A549 (cell line): Measurements from ENCODE around the gene SRP9. TPM values are rescaled to one million over a fixed set of nuclear protein-coding genes. Genes with fewer than 3 reads are reported as not detected.

Source experiments
- ATAC-seq, 2 experiments: fragments of 200-7000 bp in 1 of 2; fragments of >200 bp in 1 of 2; cut with Nextera tagmentation in 1 of 2; cut with Tn5 transposase in 1 of 2; 3 replicates each; pipeline versions ENCODE4 v1.8.0 to v1.9.1; 2018 to 2020; ENCODE audit warnings: mild to moderate bottlenecking in 1 of 2, moderate library complexity in 1 of 2
- CTCF ChIA-PET: fragments of 300-600 bp; sonication (Branson Sonifier 250); formaldehyde crosslinking; extraction: SDS; loops from one replicate; lab custom pipeline; 2021; ENCODE audit warnings: antibody characterized with exemption, inconsistent platforms; lab: Yijun Ruan, JAX
- POLR2A ChIA-PET: fragments of 350-600 bp; formaldehyde crosslinking; extraction: SDS; loops from one replicate; lab custom pipeline; 2021; ENCODE audit warnings: antibody characterized with exemption, inconsistent platforms; lab: Yijun Ruan, JAX
- DNase-seq, 2 experiments: peaks; one replicate each; pipeline versions ENCODE4 v3.0.0 to v3.0.0-alpha.2; 2011 to 2016; ENCODE audit warnings: low read depth in 1 of 2, low spot score in 1 of 2
- FAIRE-seq: peaks from 2 replicates; lab custom pipeline; 2011; peaks lifted over from hg19 to GRCh38; lab: Jason Lieb, UNC
- H3K27ac ChIP-seq, 2 experiments: fragments of >200 bp; sonication (Bioruptor Twin); formaldehyde crosslinking; 3 replicates each; pipeline ENCODE4 v1.5.1; 2016 to 2017
- H3K4me1 ChIP-seq: fragments of >200 bp; sonication (Bioruptor Twin); formaldehyde crosslinking; 3 replicates; pipeline ENCODE4 v1.6.1; 2016
- H3K4me2 ChIP-seq: fragments of >200 bp; sonication (Bioruptor Twin); formaldehyde crosslinking; 3 replicates; pipeline ENCODE4 v1.6.1; 2016
- H3K4me3 ChIP-seq: fragments of >200 bp; sonication (Bioruptor Twin); formaldehyde crosslinking; 3 replicates; pipeline ENCODE4 v1.5.1; 2016
- H3K9me3 ChIP-seq: fragments of >200 bp; sonication (Bioruptor Twin); formaldehyde crosslinking; 3 replicates; pipeline ENCODE4 v1.6.1; 2016
- BHLHE40 ChIP-seq: IDR thresholded peaks from 2 replicates; pipeline ENCODE4 v1.6.1; 2012; ENCODE audit warnings: low read depth, low read length, inconsistent platforms
- CEBPB ChIP-seq, 2 experiments: fragments of >200 bp in 1 of 2; sonication (Bioruptor Twin) in 1 of 2; formaldehyde crosslinking in 1 of 2; IDR thresholded peaks; 2 replicates each; pipeline ENCODE4 v1.6.1; 2012 to 2016
- CHD2 ChIP-seq: fragments of 150-350 bp; IDR thresholded peaks from 2 replicates; pipeline ENCODE4 v1.6.1; 2014; ENCODE audit warnings: low read length; ENCODE audit not compliant: partially characterized antibody
- EHF ChIP-seq: fragments of 250-450 bp; sonication (Bioruptor Pico); IDR thresholded peaks from 2 replicates; pipeline ENCODE4 v1.5.0; 2020; ENCODE audit warnings: mild to moderate bottlenecking
- EHMT2 ChIP-seq: fragments of 200-600 bp; sonication (generic); IDR thresholded peaks from 2 replicates; pipeline ENCODE4 v1.6.1; 2016; ENCODE audit warnings: antibody characterized with exemption, low read depth, mild to moderate bottlenecking, moderate library complexity
- EP300 ChIP-seq, 2 experiments: fragments of >200 bp; sonication (Bioruptor Twin); formaldehyde crosslinking; IDR thresholded peaks; 2 replicates in 1 of 2; 3 replicates in 1 of 2; pipeline ENCODE4 v1.6.1; 2016 to 2017
- FOSL2 ChIP-seq, 2 experiments: fragments of 450-650 bp in 1 of 2; fragments of >200 bp in 1 of 2; sonication (Bioruptor Twin) in 1 of 2; formaldehyde crosslinking; IDR thresholded peaks; 2 replicates each; pipeline versions ENCODE4 v1.5.0 to v1.6.1; 2016 to 2020; ENCODE audit warnings: mild to moderate bottlenecking in 1 of 2, moderate library complexity in 1 of 2
- GATA3 ChIP-seq: IDR thresholded peaks from 2 replicates; pipeline ENCODE4 v1.6.1; 2012; ENCODE audit warnings: borderline replicate concordance
- HEYL ChIP-seq: fragments of 250-450 bp; sonication (Bioruptor Pico); IDR thresholded peaks from 2 replicates; pipeline ENCODE4 v1.8.0; 2021; ENCODE audit warnings: mild to moderate bottlenecking, moderate library complexity
- HOXB5 ChIP-seq: fragments of 250-450 bp; sonication (Bioruptor Pico); IDR thresholded peaks from 2 replicates; pipeline ENCODE4 v1.5.0; 2020; ENCODE audit warnings: mild to moderate bottlenecking, moderate library complexity
- KDM5A ChIP-seq: fragments of 200-600 bp; sonication (generic); IDR thresholded peaks from 2 replicates; pipeline ENCODE4 v1.6.1; 2016; ENCODE audit warnings: antibody characterized with exemption, mild to moderate bottlenecking
- NR3C1 ChIP-seq: fragments of >200 bp; sonication (Bioruptor Twin); formaldehyde crosslinking; IDR thresholded peaks from 3 replicates; pipeline ENCODE4 v1.6.1; 2017
- POLR2A ChIP-seq: IDR thresholded peaks from 2 replicates; pipeline ENCODE4 v1.6.1; 2012; ENCODE audit warnings: mild to moderate bottlenecking, low read length
- RARB ChIP-seq: fragments of 250-450 bp; sonication (Bioruptor Pico); IDR thresholded peaks from 2 replicates; pipeline ENCODE4 v1.8.0; 2021; ENCODE audit warnings: mild to moderate bottlenecking, moderate library complexity
- RFX5 ChIP-seq: fragments of 450-650 bp; IDR thresholded peaks from 2 replicates; pipeline ENCODE4 v1.7.1; 2014; ENCODE audit warnings: antibody characterized with exemption, mild to moderate bottlenecking, moderate library complexity
- SMC3 ChIP-seq: fragments of >200 bp; sonication (Bioruptor Twin); formaldehyde crosslinking; IDR thresholded peaks from 3 replicates; pipeline ENCODE4 v1.6.1; 2018; ENCODE audit warnings: inconsistent platforms
- SREBF2 ChIP-seq: fragments of 450-650 bp; IDR thresholded peaks from 2 replicates; pipeline ENCODE4 v1.6.1; 2014; ENCODE audit warnings: mild to moderate bottlenecking, moderate library complexity
- TFCP2L1 ChIP-seq: fragments of 250-450 bp; sonication (Bioruptor Pico); IDR thresholded peaks from 2 replicates; pipeline ENCODE4 v1.5.0; 2021; ENCODE audit warnings: mild to moderate bottlenecking
- ZC3H11A ChIP-seq: fragments of 450-650 bp; IDR thresholded peaks from 2 replicates; pipeline ENCODE4 v1.6.1; 2014; ENCODE audit warnings: antibody characterized with exemption, mild to moderate bottlenecking
- WGBS: methylation state at CpG from one replicate; pipeline ENCODE4 v1.1.6; 2017; ENCODE audit errors: missing lambda C conversion rate; 5-methylcytosine and 5-hydroxymethylcytosine counted together
- polyA plus RNA-seq, 4 experiments: library from polyadenylated mRNA; depleted of rRNA in 3 of 4; stranded (reverse); fragments of >200 nt; fragmentation: RNase III in 1 of 4; extraction: RNeasy Plus Mini Kit Qiagen cat#74134 plus additional on column Dnase treatment in 1 of 4; gene quantifications; 2 replicates in 3 of 4; 3 replicates in 1 of 4; pipeline ENCODE4 v1.2.3, GENCODE V29; 2011 to 2017
- TF ChIP-seq, protein P1 (sequence below): fragments of >200 bp; sonication (Bioruptor Twin); formaldehyde crosslinking; IDR thresholded peaks from 3 replicates; pipeline ENCODE4 v1.5.1; 2016
- TF ChIP-seq, protein P2 (sequence below): fragments of >200 bp; sonication (Bioruptor Twin); formaldehyde crosslinking; IDR thresholded peaks from 2 replicates; pipeline ENCODE4 v1.6.1; 2016
- TF ChIP-seq, protein P3 (sequence below): IDR thresholded peaks from 2 replicates; pipeline ENCODE4 v1.6.1; 2012
- TF ChIP-seq, protein P4 (sequence below): fragments of 250-450 bp; sonication (Bioruptor Pico); IDR thresholded peaks from 2 replicates; pipeline ENCODE4 v1.5.0; 2021; ENCODE audit warnings: mild to moderate bottlenecking, moderate library complexity, borderline replicate concordance
- TF ChIP-seq, protein P5 (sequence below): IDR thresholded peaks from 2 replicates; pipeline ENCODE4 v1.6.1; 2012

The SRP9 gene
- polyA plus RNA-seq, 2 of the 4 experiments (the other 2 are of a cell fraction): 352 to 629 TPM

DNA sequence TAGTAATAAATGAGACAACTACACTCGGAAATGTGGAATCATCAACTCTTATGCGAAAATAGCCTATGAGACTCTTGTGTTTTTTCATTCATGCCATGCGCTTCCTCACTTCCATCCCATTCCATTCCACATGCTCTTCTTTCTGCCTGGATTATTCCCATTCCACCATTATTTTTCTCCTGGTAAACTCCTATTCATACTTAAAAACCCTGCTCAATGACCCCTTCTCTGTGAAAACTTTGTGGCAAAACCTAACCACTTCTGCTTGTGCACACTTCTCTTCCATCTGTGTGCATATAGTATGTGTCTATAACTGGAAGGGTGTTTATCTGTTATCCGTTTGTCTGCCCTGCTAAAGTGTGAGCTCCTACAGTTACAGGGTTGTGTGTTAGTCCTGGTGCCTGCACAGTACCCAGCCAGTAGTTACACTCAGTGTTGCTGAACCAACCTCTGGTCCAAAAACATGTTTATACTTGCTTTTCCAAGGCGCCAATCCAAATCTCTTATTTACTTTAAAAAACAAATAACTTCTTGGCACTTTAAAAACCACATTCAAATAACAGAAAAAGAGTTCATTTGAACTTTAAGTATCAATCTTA is 43.0 kb downstream of the SRP9 start:
- H3K27ac ChIP-seq: peak overlapping the region; percentile 43 to 66; a peak in 5 of 6 replicates
- H3K9me3 ChIP-seq: no peaks in the 10 kb centered on the region
- FAIRE-seq (no peak), ATAC-seq (no peak), DNase-seq (no peak)
- POLR2A ChIA-PET: interaction anchor here (0.7 kb wide), 1 partner anchor 301 kb away, joined by 3 read pairs; no protein-coding TSS in a partner anchor
- TF ChIP-seq, protein P1, sequence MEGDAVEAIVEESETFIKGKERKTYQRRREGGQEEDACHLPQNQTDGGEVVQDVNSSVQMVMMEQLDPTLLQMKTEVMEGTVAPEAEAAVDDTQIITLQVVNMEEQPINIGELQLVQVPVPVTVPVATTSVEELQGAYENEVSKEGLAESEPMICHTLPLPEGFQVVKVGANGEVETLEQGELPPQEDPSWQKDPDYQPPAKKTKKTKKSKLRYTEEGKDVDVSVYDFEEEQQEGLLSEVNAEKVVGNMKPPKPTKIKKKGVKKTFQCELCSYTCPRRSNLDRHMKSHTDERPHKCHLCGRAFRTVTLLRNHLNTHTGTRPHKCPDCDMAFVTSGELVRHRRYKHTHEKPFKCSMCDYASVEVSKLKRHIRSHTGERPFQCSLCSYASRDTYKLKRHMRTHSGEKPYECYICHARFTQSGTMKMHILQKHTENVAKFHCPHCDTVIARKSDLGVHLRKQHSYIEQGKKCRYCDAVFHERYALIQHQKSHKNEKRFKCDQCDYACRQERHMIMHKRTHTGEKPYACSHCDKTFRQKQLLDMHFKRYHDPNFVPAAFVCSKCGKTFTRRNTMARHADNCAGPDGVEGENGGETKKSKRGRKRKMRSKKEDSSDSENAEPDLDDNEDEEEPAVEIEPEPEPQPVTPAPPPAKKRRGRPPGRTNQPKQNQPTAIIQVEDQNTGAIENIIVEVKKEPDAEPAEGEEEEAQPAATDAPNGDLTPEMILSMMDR: no peak
- TF ChIP-seq RARB (CRISPR knock-in tag) (no peak), ZC3H11A (no peak), TFCP2L1 (no peak), SMC3 (no peak), NR3C1 (no peak), POLR2A (no peak), SREBF2 (no peak), BHLHE40 (no peak), CEBPB (IDR thresholded peaks at IDR 0.05) (no peak), HEYL (CRISPR knock-in tag) (no peak), GATA3 (no peak)
- TF ChIP-seq, protein P2, sequence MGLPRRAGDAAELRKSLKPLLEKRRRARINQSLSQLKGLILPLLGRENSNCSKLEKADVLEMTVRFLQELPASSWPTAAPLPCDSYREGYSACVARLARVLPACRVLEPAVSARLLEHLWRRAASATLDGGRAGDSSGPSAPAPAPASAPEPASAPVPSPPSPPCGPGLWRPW: no peak
- TF ChIP-seq, protein P3, sequence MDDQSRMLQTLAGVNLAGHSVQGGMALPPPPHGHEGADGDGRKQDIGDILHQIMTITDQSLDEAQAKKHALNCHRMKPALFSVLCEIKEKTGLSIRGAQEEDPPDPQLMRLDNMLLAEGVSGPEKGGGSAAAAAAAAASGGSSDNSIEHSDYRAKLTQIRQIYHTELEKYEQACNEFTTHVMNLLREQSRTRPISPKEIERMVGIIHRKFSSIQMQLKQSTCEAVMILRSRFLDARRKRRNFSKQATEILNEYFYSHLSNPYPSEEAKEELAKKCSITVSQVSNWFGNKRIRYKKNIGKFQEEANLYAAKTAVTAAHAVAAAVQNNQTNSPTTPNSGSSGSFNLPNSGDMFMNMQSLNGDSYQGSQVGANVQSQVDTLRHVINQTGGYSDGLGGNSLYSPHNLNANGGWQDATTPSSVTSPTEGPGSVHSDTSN: no peak
- TF ChIP-seq, protein P4, sequence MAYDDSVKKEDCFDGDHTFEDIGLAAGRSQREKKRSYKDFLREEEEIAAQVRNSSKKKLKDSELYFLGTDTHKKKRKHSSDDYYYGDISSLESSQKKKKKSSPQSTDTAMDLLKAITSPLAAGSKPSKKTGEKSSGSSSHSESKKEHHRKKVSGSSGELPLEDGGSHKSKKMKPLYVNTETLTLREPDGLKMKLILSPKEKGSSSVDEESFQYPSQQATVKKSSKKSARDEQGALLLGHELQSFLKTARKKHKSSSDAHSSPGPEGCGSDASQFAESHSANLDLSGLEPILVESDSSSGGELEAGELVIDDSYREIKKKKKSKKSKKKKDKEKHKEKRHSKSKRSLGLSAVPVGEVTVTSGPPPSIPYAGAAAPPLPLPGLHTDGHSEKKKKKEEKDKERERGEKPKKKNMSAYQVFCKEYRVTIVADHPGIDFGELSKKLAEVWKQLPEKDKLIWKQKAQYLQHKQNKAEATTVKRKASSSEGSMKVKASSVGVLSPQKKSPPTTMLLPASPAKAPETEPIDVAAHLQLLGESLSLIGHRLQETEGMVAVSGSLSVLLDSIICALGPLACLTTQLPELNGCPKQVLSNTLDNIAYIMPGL: no peak
- WGBS: 68% methylated on average over 5 of the region's 5 CpGs
- CTCF ChIA-PET: interaction anchor here (1.2 to 2.8 kb wide), 4 partner anchors 20 to 346 kb away, joined by 3 to 18 read pairs (median 6); partner anchors contain the start of gene SRP9
- peaks cover 59% of the 10 kb centered on the region for H3K4me1 ChIP-seq
- H3K4me2 ChIP-seq: peak overlapping the region; percentile 43
- no peak overlapping the region for H3K4me3 ChIP-seq

DNA sequence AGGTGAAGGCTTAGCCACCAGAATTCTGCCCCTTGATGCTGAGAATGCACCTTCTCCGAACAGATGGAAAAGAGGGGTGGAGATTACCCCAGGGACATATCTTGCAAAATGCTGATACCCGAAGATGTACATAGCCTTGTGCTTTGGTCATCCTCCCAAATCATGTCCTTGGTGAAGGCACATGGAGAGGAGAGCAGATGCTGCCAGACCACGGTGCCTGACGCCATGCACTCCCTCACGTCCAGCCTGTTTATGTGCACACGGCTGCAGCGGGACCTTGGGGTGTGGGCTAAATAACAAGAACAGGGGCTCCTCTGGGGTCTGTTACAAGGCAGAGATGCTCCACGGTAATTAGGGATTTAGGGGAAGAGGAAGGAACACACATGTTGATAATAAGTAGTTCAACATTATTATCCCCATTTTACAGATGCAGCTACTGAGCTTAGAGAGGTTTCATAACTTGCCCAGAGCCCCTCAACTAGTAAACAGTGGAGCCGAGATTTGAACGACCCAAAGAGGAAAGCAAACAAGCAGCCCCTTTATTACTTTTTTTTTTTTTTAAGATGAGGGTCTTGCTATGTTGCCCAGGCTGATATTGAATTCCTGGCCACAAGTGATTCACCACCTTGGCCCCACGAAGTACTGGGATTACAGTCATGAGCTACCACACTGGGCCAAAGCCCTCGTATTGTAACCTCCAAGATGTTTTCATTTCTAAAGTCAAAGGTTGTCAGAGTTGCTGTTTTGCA is 45.2 kb downstream of the SRP9 start:
- no peak for DNase-seq
- no peak for ATAC-seq
- CTCF ChIA-PET: interaction anchor here (0.8 to 1.9 kb wide), 6 partner anchors 11 to 348 kb away, joined by 3 to 9 read pairs (median 5); partner anchors contain the start of gene SRP9

DNA sequence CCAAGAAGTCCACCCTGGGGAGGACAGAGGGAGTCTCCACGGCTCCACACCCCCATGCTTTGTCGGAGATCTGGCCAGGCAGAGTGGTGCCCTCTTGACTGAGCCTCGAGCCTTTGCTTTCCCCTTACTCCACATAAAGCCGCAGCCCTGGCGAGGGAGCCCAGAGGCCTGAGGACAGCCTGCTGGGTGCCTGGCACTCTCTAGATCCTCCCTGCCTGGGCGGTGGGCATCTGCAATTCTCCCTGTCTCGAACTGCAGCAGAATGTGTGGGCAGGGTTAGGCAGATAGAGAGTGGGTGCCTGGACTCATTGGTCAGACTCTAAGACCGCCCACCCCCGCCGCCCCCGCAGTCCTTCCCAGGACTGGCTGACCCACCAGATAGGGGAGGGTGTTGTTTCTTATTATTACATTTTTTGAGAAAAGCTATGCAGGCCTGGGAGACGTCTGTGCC is 46.2 kb downstream of the SRP9 start:
- Histone ChIP-seq H3K4me1 (peaks cover 40% of the 10 kb centered on the region), H3K4me3 (no peak overlapping the region), H3K9me3 (no peaks in the 10 kb centered on the region), H3K4me2 (no peak overlapping the region), H3K27ac (peak overlapping the region in 1 of 2 experiments; percentile 34; a peak in 1 of 6 replicates)
- no peak; a peak in 1 of 6 replicates for ATAC-seq
- WGBS: 91% methylated on average over 9 of the region's 12 CpGs
- no peak for DNase-seq
- FAIRE-seq: no peak
- TF ChIP-seq FOSL2 (IDR thresholded peaks at IDR 0.05) (no peak), FOSL2 (CRISPR knock-in tag; IDR thresholded peaks at IDR 0.05) (no peak), EHF (CRISPR knock-in tag) (no peak), SREBF2 (no peak), GATA3 (no peak), CEBPB (IDR thresholded peaks at IDR 0.05) (no peak), HOXB5 (CRISPR knock-in tag) (no peak), KDM5A (no peak), EHMT2 (no peak), CHD2 (no peak)
- TF ChIP-seq, protein P4: no peak
- TF ChIP-seq, protein P5, sequence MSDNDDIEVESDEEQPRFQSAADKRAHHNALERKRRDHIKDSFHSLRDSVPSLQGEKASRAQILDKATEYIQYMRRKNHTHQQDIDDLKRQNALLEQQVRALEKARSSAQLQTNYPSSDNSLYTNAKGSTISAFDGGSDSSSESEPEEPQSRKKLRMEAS: no peak
- CTCF ChIA-PET: interaction anchor here (0.6 to 1.7 kb wide), 3 partner anchors 25 to 436 kb away, joined by 3 to 4 read pairs (median 3); partner anchors contain the start of gene SRP9
- POLR2A ChIA-PET: no interaction called here

More for the DNA sequence above, 45.2 kb downstream of the SRP9 start:
- no peak for FAIRE-seq
- WGBS: 90% methylated on average over 12 of the region's 12 CpGs
- POLR2A ChIA-PET: interaction anchor here (0.7 kb wide), 1 partner anchor 13 kb away, joined by 3 read pairs; the partner anchor contains the start of gene EPHX1
- TF ChIP-seq RFX5 (no peak), EP300 (IDR thresholded peaks at IDR 0.05) (no peak)
- Histone ChIP-seq H3K4me2 (no peak overlapping the region), H3K4me1 (peaks cover 48% of the 10 kb centered on the region), H3K4me3 (no peak overlapping the region), H3K9me3 (no peaks in the 10 kb centered on the region), H3K27ac (peak overlapping the region in 1 of 2 experiments; percentile 34; a peak in 1 of 6 replicates)
